ENCODE results near the gene ATP6V0D1. TPM values are rescaled to one million over a fixed set of nuclear protein-coding genes. Genes with fewer than 3 reads are reported as not detected.

The ATP6V0D1 gene
- total and polyA plus RNA-seq, 2 experiments from 2014 or later = 20.6 to 68.7 TPM

DNA sequence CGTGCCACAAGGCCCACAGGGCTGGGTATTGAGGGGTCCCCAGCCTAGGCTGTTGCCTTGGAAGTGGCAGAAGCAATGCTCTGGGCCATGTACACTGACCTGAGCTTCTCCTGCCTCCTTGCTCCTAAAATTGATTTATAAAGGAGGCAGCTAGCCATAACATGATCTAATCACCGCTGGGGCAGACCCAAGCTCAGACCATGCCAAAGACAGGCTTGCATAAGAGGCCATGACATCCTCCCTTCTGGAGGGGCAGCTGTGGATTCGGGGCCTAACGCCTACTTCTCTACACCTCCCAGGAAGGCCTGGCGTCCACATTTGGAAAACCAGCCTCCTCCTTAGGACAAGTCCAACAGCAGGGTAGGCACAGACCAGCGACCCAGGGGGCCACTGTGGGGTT lies 37.7 kb downstream of the ATP6V0D1 start:
- Mint-ChIP-seq H3K27ac (no peak overlapping the region; the same call in 1 of the 2 replicates), H3K4me1 (peaks cover 10% of the 10 kb centered on the region), H3K9me3 (peaks cover 3% of the 10 kb centered on the region; the same call in 1 of the 3 replicates), H3K4me3 (no peak overlapping the region), H3K27me3 (ENCODE audit: insufficient read depth, low read depth, poor library complexity) (peaks cover 15% of the 10 kb centered on the region), H3K36me3 (ENCODE audit: low read depth) (peaks cover 22% of the 10 kb centered on the region)
- ATAC-seq = no peak
- no peaks in the 10 kb centered on the region for H3K9me2 ChIP-seq (ENCODE audit: insufficient read depth)
- DNase-seq (ENCODE audit: low spot score) = no peak
- no peaks in the 10 kb centered on the region for H3K27me3 ChIP-seq (ENCODE audit: insufficient read depth)
- no peaks in the 10 kb centered on the region for H3K36me3 ChIP-seq (ENCODE audit: insufficient read depth)
- H2AFZ ChIP-seq = no peak overlapping the region
- H3K4me2 ChIP-seq = no peak overlapping the region
- no peaks in the 10 kb centered on the region; the same call in 1 of the 2 replicates for H4K20me1 ChIP-seq (replicated peaks; ENCODE audit: insufficient read depth)
- no peaks in the 10 kb centered on the region for H3K79me2 ChIP-seq (replicated peaks; ENCODE audit: insufficient read depth)
- TF ChIP-seq EZH2 (IDR thresholded peaks at IDR 0.05; ENCODE audit: low read depth, unreplicated experiment) (no peak), STAT1 (IDR thresholded peaks at IDR 0.05; ENCODE audit: unreplicated experiment) (no peak), NANOG (IDR thresholded peaks at IDR 0.05; ENCODE audit: borderline replicate concordance) (no peak), ZNF114 (CRISPR knock-in tag; IDR thresholded peaks at IDR 0.05) (no peak)
- TF ChIP-seq, protein P1, sequence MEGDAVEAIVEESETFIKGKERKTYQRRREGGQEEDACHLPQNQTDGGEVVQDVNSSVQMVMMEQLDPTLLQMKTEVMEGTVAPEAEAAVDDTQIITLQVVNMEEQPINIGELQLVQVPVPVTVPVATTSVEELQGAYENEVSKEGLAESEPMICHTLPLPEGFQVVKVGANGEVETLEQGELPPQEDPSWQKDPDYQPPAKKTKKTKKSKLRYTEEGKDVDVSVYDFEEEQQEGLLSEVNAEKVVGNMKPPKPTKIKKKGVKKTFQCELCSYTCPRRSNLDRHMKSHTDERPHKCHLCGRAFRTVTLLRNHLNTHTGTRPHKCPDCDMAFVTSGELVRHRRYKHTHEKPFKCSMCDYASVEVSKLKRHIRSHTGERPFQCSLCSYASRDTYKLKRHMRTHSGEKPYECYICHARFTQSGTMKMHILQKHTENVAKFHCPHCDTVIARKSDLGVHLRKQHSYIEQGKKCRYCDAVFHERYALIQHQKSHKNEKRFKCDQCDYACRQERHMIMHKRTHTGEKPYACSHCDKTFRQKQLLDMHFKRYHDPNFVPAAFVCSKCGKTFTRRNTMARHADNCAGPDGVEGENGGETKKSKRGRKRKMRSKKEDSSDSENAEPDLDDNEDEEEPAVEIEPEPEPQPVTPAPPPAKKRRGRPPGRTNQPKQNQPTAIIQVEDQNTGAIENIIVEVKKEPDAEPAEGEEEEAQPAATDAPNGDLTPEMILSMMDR (conservative IDR thresholded peaks at IDR 0.05; ENCODE audit: low read depth in 2 of 2) = no peak
- H3F3A ChIP-seq (replicated peaks; ENCODE audit: low read depth) = no peaks in the 10 kb centered on the region
- no peak overlapping the region for H3K27ac ChIP-seq (ENCODE audit: low read depth)
- H3K4me3 ChIP-seq = no peak overlapping the region
- no peaks in the 10 kb centered on the region for H3K4me1 ChIP-seq (ENCODE audit: insufficient read depth)

DNA sequence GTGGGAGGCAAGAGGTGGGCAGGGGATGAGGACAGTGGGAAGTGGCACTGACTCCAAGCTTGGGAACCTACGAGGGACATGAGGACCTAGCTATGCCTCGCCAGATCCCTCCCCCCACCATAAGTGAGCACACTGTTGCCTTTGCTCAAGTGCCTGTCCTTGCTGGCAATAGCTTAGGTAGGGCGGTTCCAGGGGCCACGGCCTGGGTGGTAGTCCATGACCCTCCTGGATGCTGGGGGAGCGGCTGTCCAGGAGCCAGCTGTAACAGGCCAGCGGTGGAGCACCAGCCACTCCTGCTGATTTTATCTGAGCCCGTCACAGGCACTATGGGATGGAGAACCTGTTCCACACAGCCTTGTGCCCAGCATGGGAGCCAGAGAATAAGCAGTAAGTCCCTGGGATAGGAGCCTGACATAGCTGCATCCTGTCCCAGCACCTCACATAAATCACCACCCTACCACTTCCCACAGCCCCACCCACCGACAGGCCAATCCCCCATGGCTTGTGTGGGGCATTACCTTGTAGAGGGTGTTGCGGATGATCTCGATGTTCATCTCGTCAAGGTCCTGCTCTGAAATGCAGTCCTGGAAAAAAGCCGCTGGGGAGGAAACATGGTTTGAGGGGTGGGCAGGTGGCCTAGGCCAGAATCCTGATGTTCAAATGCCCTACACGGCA lies 38.2 kb downstream of the ATP6V0D1 start:
- Histone ChIP-seq H3K27me3 (ENCODE audit: insufficient read depth) (no peaks in the 10 kb centered on the region), H3K4me3 (no peak overlapping the region), H3K9me2 (ENCODE audit: insufficient read depth) (no peaks in the 10 kb centered on the region), H3K4me1 (ENCODE audit: insufficient read depth) (no peaks in the 10 kb centered on the region), H3K36me3 (ENCODE audit: insufficient read depth) (no peaks in the 10 kb centered on the region), H4K20me1 (replicated peaks; ENCODE audit: insufficient read depth) (no peaks in the 10 kb centered on the region; the same call in 1 of the 2 replicates), H3F3A (replicated peaks; ENCODE audit: low read depth) (no peaks in the 10 kb centered on the region), H2AFZ (no peak overlapping the region), H3K27ac (ENCODE audit: low read depth) (no peak overlapping the region), H3K4me2 (no peak overlapping the region), H3K79me2 (replicated peaks; ENCODE audit: insufficient read depth) (no peaks in the 10 kb centered on the region)
- Mint-ChIP-seq H3K27ac (no peak overlapping the region), H3K27me3 (ENCODE audit: insufficient read depth, low read depth, poor library complexity) (peaks cover 20% of the 10 kb centered on the region), H3K4me1 (peaks cover 10% of the 10 kb centered on the region), H3K9me3 (peaks cover 1% of the 10 kb centered on the region; the same call in 1 of the 3 replicates), H3K36me3 (ENCODE audit: low read depth) (peaks cover 20% of the 10 kb centered on the region), H3K4me3 (no peak overlapping the region)
- no peak for DNase-seq (ENCODE audit: low spot score)
- no peak for ATAC-seq
- TF ChIP-seq ZNF114 (CRISPR knock-in tag; IDR thresholded peaks at IDR 0.05) (no peak), EZH2 (IDR thresholded peaks at IDR 0.05; ENCODE audit: low read depth, unreplicated experiment) (no peak), NANOG (IDR thresholded peaks at IDR 0.05; ENCODE audit: borderline replicate concordance) (no peak), STAT1 (IDR thresholded peaks at IDR 0.05; ENCODE audit: unreplicated experiment) (no peak), JUNB (IDR thresholded peaks at IDR 0.05; ENCODE audit: unreplicated experiment) (no peak), POLR2AphosphoS5 (IDR thresholded peaks at IDR 0.05; ENCODE audit: low read depth) (no peak)
- TF ChIP-seq, protein P2, sequence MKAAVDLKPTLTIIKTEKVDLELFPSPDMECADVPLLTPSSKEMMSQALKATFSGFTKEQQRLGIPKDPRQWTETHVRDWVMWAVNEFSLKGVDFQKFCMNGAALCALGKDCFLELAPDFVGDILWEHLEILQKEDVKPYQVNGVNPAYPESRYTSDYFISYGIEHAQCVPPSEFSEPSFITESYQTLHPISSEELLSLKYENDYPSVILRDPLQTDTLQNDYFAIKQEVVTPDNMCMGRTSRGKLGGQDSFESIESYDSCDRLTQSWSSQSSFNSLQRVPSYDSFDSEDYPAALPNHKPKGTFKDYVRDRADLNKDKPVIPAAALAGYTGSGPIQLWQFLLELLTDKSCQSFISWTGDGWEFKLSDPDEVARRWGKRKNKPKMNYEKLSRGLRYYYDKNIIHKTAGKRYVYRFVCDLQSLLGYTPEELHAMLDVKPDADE (IDR thresholded peaks at IDR 0.05) = no peak
- TF ChIP-seq, protein P3, sequence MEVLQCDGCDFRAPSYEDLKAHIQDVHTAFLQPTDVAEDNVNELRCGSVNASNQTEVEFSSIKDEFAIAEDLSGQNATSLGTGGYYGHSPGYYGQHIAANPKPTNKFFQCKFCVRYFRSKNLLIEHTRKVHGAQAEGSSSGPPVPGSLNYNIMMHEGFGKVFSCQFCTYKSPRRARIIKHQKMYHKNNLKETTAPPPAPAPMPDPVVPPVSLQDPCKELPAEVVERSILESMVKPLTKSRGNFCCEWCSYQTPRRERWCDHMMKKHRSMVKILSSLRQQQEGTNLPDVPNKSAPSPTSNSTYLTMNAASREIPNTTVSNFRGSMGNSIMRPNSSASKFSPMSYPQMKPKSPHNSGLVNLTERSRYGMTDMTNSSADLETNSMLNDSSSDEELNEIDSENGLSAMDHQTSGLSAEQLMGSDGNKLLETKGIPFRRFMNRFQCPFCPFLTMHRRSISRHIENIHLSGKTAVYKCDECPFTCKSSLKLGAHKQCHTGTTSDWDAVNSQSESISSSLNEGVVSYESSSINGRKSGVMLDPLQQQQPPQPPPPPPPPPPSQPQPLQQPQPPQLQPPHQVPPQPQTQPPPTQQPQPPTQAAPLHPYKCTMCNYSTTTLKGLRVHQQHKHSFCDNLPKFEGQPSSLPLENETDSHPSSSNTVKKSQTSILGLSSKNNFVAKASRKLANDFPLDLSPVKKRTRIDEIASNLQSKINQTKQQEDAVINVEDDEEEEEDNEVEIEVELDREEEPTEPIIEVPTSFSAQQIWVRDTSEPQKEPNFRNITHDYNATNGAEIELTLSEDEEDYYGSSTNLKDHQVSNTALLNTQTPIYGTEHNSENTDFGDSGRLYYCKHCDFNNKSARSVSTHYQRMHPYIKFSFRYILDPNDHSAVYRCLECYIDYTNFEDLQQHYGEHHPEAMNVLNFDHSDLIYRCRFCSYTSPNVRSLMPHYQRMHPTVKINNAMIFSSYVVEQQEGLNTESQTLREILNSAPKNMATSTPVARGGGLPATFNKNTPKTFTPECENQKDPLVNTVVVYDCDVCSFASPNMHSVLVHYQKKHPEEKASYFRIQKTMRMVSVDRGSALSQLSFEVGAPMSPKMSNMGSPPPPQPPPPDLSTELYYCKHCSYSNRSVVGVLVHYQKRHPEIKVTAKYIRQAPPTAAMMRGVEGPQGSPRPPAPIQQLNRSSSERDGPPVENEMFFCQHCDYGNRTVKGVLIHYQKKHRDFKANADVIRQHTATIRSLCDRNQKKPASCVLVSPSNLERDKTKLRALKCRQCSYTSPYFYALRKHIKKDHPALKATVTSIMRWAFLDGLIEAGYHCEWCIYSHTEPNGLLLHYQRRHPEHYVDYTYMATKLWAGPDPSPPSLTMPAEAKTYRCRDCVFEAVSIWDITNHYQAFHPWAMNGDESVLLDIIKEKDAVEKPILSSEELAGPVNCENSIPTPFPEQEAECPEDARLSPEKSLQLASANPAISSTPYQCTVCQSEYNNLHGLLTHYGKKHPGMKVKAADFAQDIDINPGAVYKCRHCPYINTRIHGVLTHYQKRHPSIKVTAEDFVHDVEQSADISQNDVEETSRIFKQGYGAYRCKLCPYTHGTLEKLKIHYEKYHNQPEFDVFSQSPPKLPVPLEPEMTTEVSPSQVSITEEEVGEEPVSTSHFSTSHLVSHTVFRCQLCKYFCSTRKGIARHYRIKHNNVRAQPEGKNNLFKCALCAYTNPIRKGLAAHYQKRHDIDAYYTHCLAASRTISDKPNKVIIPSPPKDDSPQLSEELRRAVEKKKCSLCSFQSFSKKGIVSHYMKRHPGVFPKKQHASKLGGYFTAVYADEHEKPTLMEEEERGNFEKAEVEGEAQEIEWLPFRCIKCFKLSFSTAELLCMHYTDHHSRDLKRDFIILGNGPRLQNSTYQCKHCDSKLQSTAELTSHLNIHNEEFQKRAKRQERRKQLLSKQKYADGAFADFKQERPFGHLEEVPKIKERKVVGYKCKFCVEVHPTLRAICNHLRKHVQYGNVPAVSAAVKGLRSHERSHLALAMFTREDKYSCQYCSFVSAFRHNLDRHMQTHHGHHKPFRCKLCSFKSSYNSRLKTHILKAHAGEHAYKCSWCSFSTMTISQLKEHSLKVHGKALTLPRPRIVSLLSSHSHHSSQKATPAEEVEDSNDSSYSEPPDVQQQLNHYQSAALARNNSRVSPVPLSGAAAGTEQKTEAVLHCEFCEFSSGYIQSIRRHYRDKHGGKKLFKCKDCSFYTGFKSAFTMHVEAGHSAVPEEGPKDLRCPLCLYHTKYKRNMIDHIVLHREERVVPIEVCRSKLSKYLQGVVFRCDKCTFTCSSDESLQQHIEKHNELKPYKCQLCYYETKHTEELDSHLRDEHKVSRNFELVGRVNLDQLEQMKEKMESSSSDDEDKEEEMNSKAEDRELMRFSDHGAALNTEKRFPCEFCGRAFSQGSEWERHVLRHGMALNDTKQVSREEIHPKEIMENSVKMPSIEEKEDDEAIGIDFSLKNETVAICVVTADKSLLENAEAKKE (CRISPR knock-in tag; IDR thresholded peaks at IDR 0.05) = no peak
